Testis (tissue), 2 donors: ENCODE results near the gene PRKAG2.

ENCODE experiments used
- CTCF ChIP-seq, 3 experiments: fragments of 450-650 bp in 2 of 3; fragments of 200-600 bp in 1 of 3; sonication (generic) in 1 of 3; IDR thresholded peaks; one replicate each; pipeline ENCODE4 v1.5.1; 2016 to 2019; ENCODE audit warnings: antibody characterized with exemption in 3 of 3, mild to moderate bottlenecking in 2 of 3, moderate library complexity in 1 of 3
- POLR2A ChIP-seq: fragments of 450-650 bp; IDR thresholded peaks from one replicate; pipeline ENCODE4 v1.6.1; 2017; ENCODE audit warnings: antibody characterized with exemption, mild to moderate bottlenecking, moderate library complexity

GRCh38 chr7:151918510-151918843 is 41.6 kb upstream of the PRKAG2 start:
- TF ChIP-seq POLR2A (no peak), CTCF (IDR thresholded peaks at IDR 0.05) (no peak)
